ENCODE results near the gene VSIR.

DNA sequence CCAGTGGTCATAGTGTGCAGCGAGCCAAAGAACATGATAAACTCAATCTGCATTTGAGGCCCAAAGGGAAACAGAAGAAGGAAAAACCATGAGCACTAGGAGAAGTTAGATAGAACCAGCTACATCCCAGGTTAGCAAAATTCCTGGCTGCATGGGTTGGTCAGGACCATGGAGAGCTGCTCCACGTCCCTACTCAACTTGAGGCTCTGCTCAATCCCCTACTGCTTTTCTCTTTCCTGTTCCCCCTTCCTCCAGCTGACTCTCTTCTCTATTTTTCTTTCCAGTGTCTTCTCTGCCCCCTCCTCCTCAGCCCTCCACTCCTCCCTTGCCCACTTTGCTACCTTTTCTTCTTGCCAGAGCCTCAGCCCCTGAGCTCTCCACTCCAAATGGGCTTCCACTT is 21.9 kb upstream of the VSIR start:
- TF ChIP-seq NFIC (IDR thresholded peaks at IDR 0.05): no peak
- TF ChIP-seq, protein P1, sequence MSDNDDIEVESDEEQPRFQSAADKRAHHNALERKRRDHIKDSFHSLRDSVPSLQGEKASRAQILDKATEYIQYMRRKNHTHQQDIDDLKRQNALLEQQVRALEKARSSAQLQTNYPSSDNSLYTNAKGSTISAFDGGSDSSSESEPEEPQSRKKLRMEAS (IDR thresholded peaks at IDR 0.05): no peak
- no peak for TF ChIP-seq EP300 (IDR thresholded peaks at IDR 0.05; ENCODE audit: borderline replicate concordance)
- no peak for TF ChIP-seq RAD21 (IDR thresholded peaks at IDR 0.05; ENCODE audit: low read depth)
- TF ChIP-seq YY1 (IDR thresholded peaks at IDR 0.05; ENCODE audit: low read depth): no peak
- TF ChIP-seq, protein P2, sequence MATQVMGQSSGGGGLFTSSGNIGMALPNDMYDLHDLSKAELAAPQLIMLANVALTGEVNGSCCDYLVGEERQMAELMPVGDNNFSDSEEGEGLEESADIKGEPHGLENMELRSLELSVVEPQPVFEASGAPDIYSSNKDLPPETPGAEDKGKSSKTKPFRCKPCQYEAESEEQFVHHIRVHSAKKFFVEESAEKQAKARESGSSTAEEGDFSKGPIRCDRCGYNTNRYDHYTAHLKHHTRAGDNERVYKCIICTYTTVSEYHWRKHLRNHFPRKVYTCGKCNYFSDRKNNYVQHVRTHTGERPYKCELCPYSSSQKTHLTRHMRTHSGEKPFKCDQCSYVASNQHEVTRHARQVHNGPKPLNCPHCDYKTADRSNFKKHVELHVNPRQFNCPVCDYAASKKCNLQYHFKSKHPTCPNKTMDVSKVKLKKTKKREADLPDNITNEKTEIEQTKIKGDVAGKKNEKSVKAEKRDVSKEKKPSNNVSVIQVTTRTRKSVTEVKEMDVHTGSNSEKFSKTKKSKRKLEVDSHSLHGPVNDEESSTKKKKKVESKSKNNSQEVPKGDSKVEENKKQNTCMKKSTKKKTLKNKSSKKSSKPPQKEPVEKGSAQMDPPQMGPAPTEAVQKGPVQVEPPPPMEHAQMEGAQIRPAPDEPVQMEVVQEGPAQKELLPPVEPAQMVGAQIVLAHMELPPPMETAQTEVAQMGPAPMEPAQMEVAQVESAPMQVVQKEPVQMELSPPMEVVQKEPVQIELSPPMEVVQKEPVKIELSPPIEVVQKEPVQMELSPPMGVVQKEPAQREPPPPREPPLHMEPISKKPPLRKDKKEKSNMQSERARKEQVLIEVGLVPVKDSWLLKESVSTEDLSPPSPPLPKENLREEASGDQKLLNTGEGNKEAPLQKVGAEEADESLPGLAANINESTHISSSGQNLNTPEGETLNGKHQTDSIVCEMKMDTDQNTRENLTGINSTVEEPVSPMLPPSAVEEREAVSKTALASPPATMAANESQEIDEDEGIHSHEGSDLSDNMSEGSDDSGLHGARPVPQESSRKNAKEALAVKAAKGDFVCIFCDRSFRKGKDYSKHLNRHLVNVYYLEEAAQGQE (IDR thresholded peaks at IDR 0.05; ENCODE audit: low read depth): peak; percentile 95
- TF ChIP-seq, protein P3, sequence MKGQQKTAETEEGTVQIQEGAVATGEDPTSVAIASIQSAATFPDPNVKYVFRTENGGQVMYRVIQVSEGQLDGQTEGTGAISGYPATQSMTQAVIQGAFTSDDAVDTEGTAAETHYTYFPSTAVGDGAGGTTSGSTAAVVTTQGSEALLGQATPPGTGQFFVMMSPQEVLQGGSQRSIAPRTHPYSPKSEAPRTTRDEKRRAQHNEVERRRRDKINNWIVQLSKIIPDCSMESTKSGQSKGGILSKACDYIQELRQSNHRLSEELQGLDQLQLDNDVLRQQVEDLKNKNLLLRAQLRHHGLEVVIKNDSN (IDR thresholded peaks at IDR 0.05): no peak
- TF ChIP-seq TAF1 (IDR thresholded peaks at IDR 0.05; ENCODE audit: low read depth): no peak
- no peak for TF ChIP-seq EGR1 (IDR thresholded peaks at IDR 0.05)
- TF ChIP-seq TCF12 (IDR thresholded peaks at IDR 0.05; ENCODE audit: low read depth): no peak
- TF ChIP-seq TEAD4 (IDR thresholded peaks at IDR 0.05): no peak

All from Ishikawa (cell line).